Measurements from ENCODE around the gene PLB1. TPM values are rescaled to one million over a fixed set of nuclear protein-coding genes. Genes with fewer than 3 reads are reported as not detected.

The PLB1 gene
- total and polyA plus RNA-seq, 9 of the 15 experiments (the other 6 are each of a cell fraction or from before 2014, with no cell fraction given) = 0.01 to 0.09 (median 0.07) TPM; not detected in 2

- no peak for TF ChIP-seq YY1 (IDR thresholded peaks at IDR 0.05; ENCODE audit: borderline replicate concordance in 1 of 3, control insufficient read depth in 1 of 3, extremely low read depth in 1 of 3, insufficient read depth in 3 of 3, insufficient read length in 1 of 3, insufficient replicate concordance in 2 of 3, low read depth in 1 of 3, low read length in 2 of 3)
- no peak for TF ChIP-seq DEAF1 (CRISPR knock-in tag; IDR thresholded peaks at IDR 0.05)
- TF ChIP-seq TEAD2 (tag; IDR thresholded peaks at IDR 0.05) = peak; percentile 60; the same call in 1 of the 2 replicates
- peak; percentile 87 for TF ChIP-seq PTTG1 (tag; IDR thresholded peaks at IDR 0.05; ENCODE audit: low read depth)
- TF ChIP-seq ZNF639 (CRISPR knock-in tag; conservative IDR thresholded peaks at IDR 0.05 in 1 of 2, IDR thresholded peaks at IDR 0.05 in 1 of 2) = peak in 1 of 2 experiments; percentile 78; a peak in 1 of 4 replicates
- TF ChIP-seq JUND (IDR thresholded peaks at IDR 0.05; ENCODE audit: borderline replicate concordance, low read depth, low read length) = no peak
- peak; percentile 67; the same call in 2 of the 3 replicates for TF ChIP-seq JUND (tag; IDR thresholded peaks at IDR 0.05; ENCODE audit: borderline replicate concordance, low read depth, low read length)
- TF ChIP-seq BRCA1 (IDR thresholded peaks at IDR 0.05) = no peak
- no peak for TF ChIP-seq BRCA1 (CRISPR knock-in tag; IDR thresholded peaks at IDR 0.05)
- TF ChIP-seq TCF3 (CRISPR knock-in tag; IDR thresholded peaks at IDR 0.05) = 0 out of 2 replicates have a peak, but pooled peaks have one; percentile 10
- no peak for TF ChIP-seq POLR3G (IDR thresholded peaks at IDR 0.05; ENCODE audit: extremely low read depth, insufficient read length, insufficient replicate concordance)
- TF ChIP-seq SRF (CRISPR knock-in tag; IDR thresholded peaks at IDR 0.05) = no peak
- peak; percentile 84 for TF ChIP-seq ZNF592 (IDR thresholded peaks at IDR 0.05)
- no peak for TF ChIP-seq KDM1A (IDR thresholded peaks at IDR 0.05)
- no peak for TF ChIP-seq TCF15 (CRISPR knock-in tag; IDR thresholded peaks at IDR 0.05)
- peak; percentile 68; the same call in 1 of the 2 replicates for TF ChIP-seq ZBTB9 (CRISPR knock-in tag; IDR thresholded peaks at IDR 0.05)
- TF ChIP-seq NFIC (IDR thresholded peaks at IDR 0.05) = peak; percentile 88
These were observed 168.4 kb downstream of the PLB1 start (continued) for GRCh38 chr2:28664120-28664842.

Data from K562 (cell line).